A549 (cell line): ENCODE results near the gene RAP1GAP2.

Experiments used
- BCL3 ChIP-seq: fragments of >200 bp; sonication (Bioruptor Twin); formaldehyde crosslinking; IDR thresholded peaks from 3 replicates; pipeline ENCODE4 v1.6.1; 2016
- CTCF ChIP-seq: fragments of >200 bp; sonication (Bioruptor Twin); formaldehyde crosslinking; IDR thresholded peaks from 3 replicates; pipeline ENCODE4 v1.5.1; 2016
- ELK1 ChIP-seq: fragments of 150-350 bp; IDR thresholded peaks from 2 replicates; pipeline ENCODE4 v1.6.1; 2014; ENCODE audit warnings: low read depth, mild to moderate bottlenecking, low read length
- HEYL ChIP-seq: fragments of 250-450 bp; sonication (Bioruptor Pico); IDR thresholded peaks from 2 replicates; pipeline ENCODE4 v1.8.0; 2021; ENCODE audit warnings: mild to moderate bottlenecking, moderate library complexity
- KDM5A ChIP-seq: fragments of 200-600 bp; sonication (generic); IDR thresholded peaks from 2 replicates; pipeline ENCODE4 v1.6.1; 2016; ENCODE audit warnings: antibody characterized with exemption, mild to moderate bottlenecking
- MAZ ChIP-seq: fragments of 150-350 bp; IDR thresholded peaks from 2 replicates; pipeline ENCODE4 v1.6.1; 2014; ENCODE audit warnings: antibody characterized with exemption, low read depth, low read length, borderline replicate concordance
- PBX3 ChIP-seq: IDR thresholded peaks from 2 replicates; pipeline ENCODE4 v1.6.1; 2012
- RFX5 ChIP-seq: fragments of 450-650 bp; IDR thresholded peaks from 2 replicates; pipeline ENCODE4 v1.7.1; 2014; ENCODE audit warnings: antibody characterized with exemption, mild to moderate bottlenecking, moderate library complexity
- USF2 ChIP-seq: fragments of 450-650 bp; IDR thresholded peaks from 2 replicates; pipeline ENCODE4 v1.6.1; 2014; ENCODE audit warnings: antibody characterized with exemption

- no peak for TF ChIP-seq ELK1
- TF ChIP-seq HEYL, result no peak
- no peak for TF ChIP-seq KDM5A
- TF ChIP-seq CTCF, result no peak
- TF ChIP-seq MAZ, result no peak
- no peak for TF ChIP-seq RFX5
- TF ChIP-seq PBX3, result no peak
- no peak for TF ChIP-seq BCL3
- TF ChIP-seq USF2, result no peak
These were observed 46.2 kb downstream of the RAP1GAP2 start for GRCh38 chr17:2842464-2842863.
